ENCODE results near the gene CCDC182.

CCDC182 gene

GRCh38 chr17:57703273-57703672 is 41.8 kb downstream of the CCDC182 start:
- Histone ChIP-seq H3K4me3 (ENCODE audit: low read depth in 1 of 2, low read length in 2 of 2) (no peak overlapping the region), H3K4me1 (ENCODE audit: insufficient read depth, low read length) (no peaks in the 10 kb centered on the region)

GRCh38 chr17:57701124-57701523 is 44.0 kb downstream of the CCDC182 start:
- Histone ChIP-seq H3K4me1 (ENCODE audit: insufficient read depth, low read length) (no peaks in the 10 kb centered on the region), H3K79me2 (ENCODE audit: insufficient read depth, low read length) (no peaks in the 10 kb centered on the region), H3K27ac (ENCODE audit: low read length) (no peak overlapping the region), H3K9me3 (ENCODE audit: insufficient read depth, low read length, severe bottlenecking) (no peaks in the 10 kb centered on the region), H3K4me2 (ENCODE audit: insufficient read depth, low read length) (no peak overlapping the region), H4K20me1 (ENCODE audit: insufficient read depth, low read length) (no peaks in the 10 kb centered on the region), H3K27me3 (ENCODE audit: insufficient read depth, low read length, poor library complexity) (no peaks in the 10 kb centered on the region), H2AFZ (ENCODE audit: low read depth, low read length) (no peak overlapping the region), H3K36me3 (ENCODE audit: insufficient read depth, low read length) (peaks cover 4% of the 10 kb centered on the region; the same call in 1 of the 2 replicates), H3K4me3 (ENCODE audit: low read depth in 1 of 2, low read length in 2 of 2) (no peak overlapping the region), H3K9ac (ENCODE audit: low read depth, low read length) (no peak overlapping the region)
- DNase-seq (no peak), ATAC-seq (ENCODE audit: insufficient read depth, low read depth) (no peak)
- no peak for TF ChIP-seq CTCF (IDR thresholded peaks at IDR 0.05; ENCODE audit: borderline replicate concordance, extremely low read depth, low read length, poor library complexity, severe bottlenecking)
- no peak for TF ChIP-seq EZH2 (IDR thresholded peaks at IDR 0.05; ENCODE audit: borderline replicate concordance, low read depth, low read length, severe bottlenecking)

More at GRCh38 chr17:57703273-57703672, 41.8 kb downstream of the CCDC182 start:
- no peaks in the 10 kb centered on the region for H3K79me2 ChIP-seq (ENCODE audit: insufficient read depth, low read length)
- H3K9me3 ChIP-seq (ENCODE audit: insufficient read depth, low read length, severe bottlenecking), result no peaks in the 10 kb centered on the region
- no peak for ATAC-seq (ENCODE audit: insufficient read depth, low read depth)
- no peak overlapping the region for H2AFZ ChIP-seq (ENCODE audit: low read depth, low read length)
- peaks cover 4% of the 10 kb centered on the region; the same call in 1 of the 2 replicates for H3K36me3 ChIP-seq (ENCODE audit: insufficient read depth, low read length)
- no peak overlapping the region for H3K4me2 ChIP-seq (ENCODE audit: insufficient read depth, low read length)
- no peaks in the 10 kb centered on the region for H3K27me3 ChIP-seq (ENCODE audit: insufficient read depth, low read length, poor library complexity)
- no peak overlapping the region for H3K9ac ChIP-seq (ENCODE audit: low read depth, low read length)
- H3K27ac ChIP-seq (ENCODE audit: low read length), result no peak overlapping the region
- no peak for TF ChIP-seq CTCF (IDR thresholded peaks at IDR 0.05; ENCODE audit: borderline replicate concordance, extremely low read depth, low read length, poor library complexity, severe bottlenecking)
- no peak for TF ChIP-seq EZH2 (IDR thresholded peaks at IDR 0.05; ENCODE audit: borderline replicate concordance, low read depth, low read length, severe bottlenecking)
- H4K20me1 ChIP-seq (ENCODE audit: insufficient read depth, low read length), result no peaks in the 10 kb centered on the region
- no peak for DNase-seq

DNA sequence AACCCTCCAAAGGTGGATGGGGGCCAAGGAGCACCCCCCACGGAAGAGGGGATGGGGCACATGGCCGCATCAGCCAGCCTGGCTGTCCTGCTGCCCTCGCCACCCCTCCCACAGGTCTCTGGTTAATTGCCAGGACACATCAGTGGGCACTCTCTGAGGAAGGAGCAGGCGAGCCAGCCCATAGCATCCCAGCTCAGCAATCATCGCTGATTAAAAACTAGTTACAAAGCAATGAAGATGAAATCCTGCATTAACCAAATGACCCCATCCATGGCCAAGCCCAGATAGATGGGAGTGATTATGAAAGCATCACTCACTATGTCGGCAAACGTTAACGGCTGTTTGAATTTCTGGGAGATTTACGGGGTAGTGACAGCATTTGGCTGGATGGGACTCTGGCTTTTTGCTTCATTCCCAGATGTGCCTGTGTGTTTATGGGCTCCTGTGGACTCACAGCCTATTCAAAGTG is 45.3 kb downstream of the CCDC182 start:
- Histone ChIP-seq H3K79me2 (ENCODE audit: insufficient read depth, low read length) (no peaks in the 10 kb centered on the region), H3K9ac (ENCODE audit: low read depth, low read length) (no peak overlapping the region), H3K27ac (ENCODE audit: low read length) (no peak overlapping the region), H2AFZ (ENCODE audit: low read depth, low read length) (no peak overlapping the region), H3K4me3 (ENCODE audit: low read depth in 1 of 2, low read length in 2 of 2) (no peak overlapping the region), H3K9me3 (ENCODE audit: insufficient read depth, low read length, severe bottlenecking) (peaks cover 7% of the 10 kb centered on the region), H4K20me1 (ENCODE audit: insufficient read depth, low read length) (no peaks in the 10 kb centered on the region), H3K4me2 (ENCODE audit: insufficient read depth, low read length) (no peak overlapping the region), H3K36me3 (ENCODE audit: insufficient read depth, low read length) (peaks cover 4% of the 10 kb centered on the region; the same call in 1 of the 2 replicates), H3K27me3 (ENCODE audit: insufficient read depth, low read length, poor library complexity) (no peaks in the 10 kb centered on the region), H3K4me1 (ENCODE audit: insufficient read depth, low read length) (no peaks in the 10 kb centered on the region)
- TF ChIP-seq CTCF (IDR thresholded peaks at IDR 0.05; ENCODE audit: borderline replicate concordance, extremely low read depth, low read length, poor library complexity, severe bottlenecking) (no peak), EZH2 (IDR thresholded peaks at IDR 0.05; ENCODE audit: borderline replicate concordance, low read depth, low read length, severe bottlenecking) (no peak)
- ATAC-seq (ENCODE audit: insufficient read depth, low read depth) (no peak), DNase-seq (no peak)

All from DND-41 (cell line).